ENCODE measurements around the gene SELENOH. TPM values are rescaled to one million over a fixed set of nuclear protein-coding genes. Genes with fewer than 3 reads are reported as not detected.

The SELENOH gene
- total and polyA plus RNA-seq, 2 experiments from 2014 or later, result 135 to 205 TPM

- WGBS (ENCODE audit: low lambda C conversion rate, missing lambda C conversion rate), result 94% methylated on average over 7 of the region's 7 CpGs
- TF ChIP-seq CTCF (IDR thresholded peaks at IDR 0.05; ENCODE audit: poor library complexity) (no peak), EZH2phosphoT487 (IDR thresholded peaks at IDR 0.05; ENCODE audit: low read depth, severe bottlenecking, unreplicated experiment) (no peak), EZH2 (IDR thresholded peaks at IDR 0.05; ENCODE audit: borderline replicate concordance) (no peak)
- H3K79me2 ChIP-seq, result peaks cover 82% of the 10 kb centered on the region
- H3K4me2 ChIP-seq, result no peak overlapping the region
- no peak overlapping the region for H3K27ac ChIP-seq
- H3K4me1 ChIP-seq (ENCODE audit: insufficient read depth), result no peaks in the 10 kb centered on the region
- no peaks in the 10 kb centered on the region for H3K9me3 ChIP-seq (ENCODE audit: low read depth)
- H3K9me2 ChIP-seq (replicated peaks; ENCODE audit: insufficient read depth), result no peaks in the 10 kb centered on the region
- H3K4me3 ChIP-seq, result no peak overlapping the region
- no peak for DNase-seq (ENCODE audit: low spot score)
- H3K27me3 ChIP-seq, result no peaks in the 10 kb centered on the region
- H2AFZ ChIP-seq, result no peak overlapping the region
- H4K20me1 ChIP-seq (ENCODE audit: insufficient read depth, poor library complexity, severe bottlenecking), result no peaks in the 10 kb centered on the region
- H3K36me3 ChIP-seq (replicated peaks; ENCODE audit: insufficient read depth, low read depth), result no peaks in the 10 kb centered on the region
Measured at GRCh38 chr11:57729479-57729878, 11.8 kb upstream of the SELENOH start.

- H3K79me2 ChIP-seq, result peaks cover 73% of the 10 kb centered on the region
- H4K20me1 ChIP-seq (ENCODE audit: insufficient read depth, poor library complexity, severe bottlenecking), result no peaks in the 10 kb centered on the region
- H2AFZ ChIP-seq, result no peak overlapping the region
- no peaks in the 10 kb centered on the region for H3K9me2 ChIP-seq (replicated peaks; ENCODE audit: insufficient read depth)
- H3K27me3 ChIP-seq, result no peaks in the 10 kb centered on the region
- peaks cover 5% of the 10 kb centered on the region for H3K4me1 ChIP-seq (ENCODE audit: insufficient read depth)
- no peak overlapping the region for H3K4me3 ChIP-seq
- H3K4me2 ChIP-seq, result no peak overlapping the region
- H3K27ac ChIP-seq, result no peak overlapping the region
- H3K36me3 ChIP-seq (replicated peaks; ENCODE audit: insufficient read depth, low read depth), result no peaks in the 10 kb centered on the region
- DNase-seq (ENCODE audit: low spot score), result no peak
- H3K9me3 ChIP-seq (ENCODE audit: low read depth), result no peaks in the 10 kb centered on the region
- TF ChIP-seq CTCF (IDR thresholded peaks at IDR 0.05; ENCODE audit: poor library complexity) (no peak), EZH2 (IDR thresholded peaks at IDR 0.05; ENCODE audit: borderline replicate concordance) (no peak), EZH2phosphoT487 (IDR thresholded peaks at IDR 0.05; ENCODE audit: low read depth, severe bottlenecking, unreplicated experiment) (no peak)
- 100% methylated on average over 1 of the region's 1 CpG for WGBS (ENCODE audit: low lambda C conversion rate, missing lambda C conversion rate)
Measured at GRCh38 chr11:57732661-57733060, 8.6 kb upstream of the SELENOH start.

- Histone ChIP-seq H3K4me3 (no peak overlapping the region), H3K4me1 (ENCODE audit: insufficient read depth) (peaks cover 5% of the 10 kb centered on the region), H3K4me2 (peak overlapping the region; percentile 62), H2AFZ (no peak overlapping the region), H3K79me2 (peaks cover 49% of the 10 kb centered on the region), H4K20me1 (ENCODE audit: insufficient read depth, poor library complexity, severe bottlenecking) (no peaks in the 10 kb centered on the region), H3K9me2 (replicated peaks; ENCODE audit: insufficient read depth) (no peaks in the 10 kb centered on the region), H3K36me3 (replicated peaks; ENCODE audit: insufficient read depth, low read depth) (no peaks in the 10 kb centered on the region), H3K27me3 (no peaks in the 10 kb centered on the region), H3K9me3 (ENCODE audit: low read depth) (no peaks in the 10 kb centered on the region), H3K27ac (peak overlapping the region; percentile 83)
- peak; percentile 51 for DNase-seq (ENCODE audit: low spot score)
- TF ChIP-seq EZH2 (IDR thresholded peaks at IDR 0.05; ENCODE audit: borderline replicate concordance) (no peak), CTCF (IDR thresholded peaks at IDR 0.05; ENCODE audit: poor library complexity) (no peak), EZH2phosphoT487 (IDR thresholded peaks at IDR 0.05; ENCODE audit: low read depth, severe bottlenecking, unreplicated experiment) (no peak)
- 52% methylated on average over 3 of the region's 3 CpGs for WGBS (ENCODE audit: low lambda C conversion rate, missing lambda C conversion rate)
Measured at GRCh38 chr11:57735619-57736298, 5.5 kb upstream of the SELENOH start.

All from hepatocyte (in vitro differentiated cells).